Hematopoietic multipotent progenitor cell treated with erythropoietin and hydrocortisone succinate and interleukin-3 and kit ligand, for 6 days (in vitro differentiated cells): Measurements from ENCODE around the gene ADGRL3.
"Not testable (repeated sequence)": the region's sequence is repeated elsewhere in the genome, so short reads cannot be mapped to it uniquely, and the experiment has no call there.

Experiments
- DNase-seq: peaks from one replicate; pipeline ENCODE4 v3.0.0-alpha.2; 2015

Gene ADGRL3

GRCh38 chr4:61763682-61764081 lies 563.6 kb downstream of the ADGRL3 start:
- no peak for DNase-seq

- not testable (repeated sequence) for DNase-seq
Measured at GRCh38 chr4:61764090-61764489, 564.0 kb downstream of the ADGRL3 start.

GRCh38 chr4:61769444-61770167 lies 569.5 kb downstream of the ADGRL3 start:
- not testable (repeated sequence) for DNase-seq

GRCh38 chr4:61770456-61770855 lies 570.3 kb downstream of the ADGRL3 start:
- no peak for DNase-seq

GRCh38 chr4:61771056-61771455 lies 570.9 kb downstream of the ADGRL3 start:
- DNase-seq, result peak; percentile 5

GRCh38 chr4:61772126-61772525 lies 572.0 kb downstream of the ADGRL3 start:
- no peak for DNase-seq

GRCh38 chr4:61773655-61774245 lies 573.6 kb downstream of the ADGRL3 start:
- no peak for DNase-seq

GRCh38 chr4:61782133-61782532 lies 582.0 kb downstream of the ADGRL3 start:
- no peak for DNase-seq

- no peak for DNase-seq
Measured at GRCh38 chr4:61783050-61783449, 582.9 kb downstream of the ADGRL3 start.

GRCh38 chr4:61785761-61786160 lies 585.6 kb downstream of the ADGRL3 start:
- no peak for DNase-seq

- no peak for DNase-seq
Measured at GRCh38 chr4:61786211-61786610, 586.1 kb downstream of the ADGRL3 start.

GRCh38 chr4:61795998-61796397 lies 595.9 kb downstream of the ADGRL3 start:
- no peak for DNase-seq

GRCh38 chr4:61799794-61800193 lies 599.7 kb downstream of the ADGRL3 start:
- no peak for DNase-seq

GRCh38 chr4:61805227-61805626 lies 605.1 kb downstream of the ADGRL3 start:
- no peak for DNase-seq

- no peak for DNase-seq
Measured at GRCh38 chr4:61805979-61806378, 605.9 kb downstream of the ADGRL3 start.

GRCh38 chr4:61812171-61812570 lies 612.0 kb downstream of the ADGRL3 start:
- DNase-seq, result no peak

GRCh38 chr4:61817071-61817470 lies 616.9 kb downstream of the ADGRL3 start:
- DNase-seq, result no peak

- DNase-seq, result no peak
Measured at GRCh38 chr4:61820136-61820535, 620.0 kb downstream of the ADGRL3 start.

- no peak for DNase-seq
Measured at GRCh38 chr4:61824454-61824853, 624.3 kb downstream of the ADGRL3 start.

GRCh38 chr4:61827907-61828391 lies 627.8 kb downstream of the ADGRL3 start:
- no peak for DNase-seq

- no peak for DNase-seq
Measured at GRCh38 chr4:61828960-61829359, 628.8 kb downstream of the ADGRL3 start.

GRCh38 chr4:61831987-61832386 lies 631.9 kb downstream of the ADGRL3 start:
- DNase-seq, result no peak

- no peak for DNase-seq
Measured at GRCh38 chr4:61837395-61837794, 637.3 kb downstream of the ADGRL3 start.

GRCh38 chr4:61838072-61838471 lies 637.9 kb downstream of the ADGRL3 start:
- DNase-seq, result no peak

- DNase-seq, result no peak
Measured at GRCh38 chr4:61841714-61842113, 641.6 kb downstream of the ADGRL3 start.
